Tibial artery (tissue), 4 donors: ENCODE data around the gene NTN1.

ENCODE experiments used
- DNase-seq, 2 donors: peaks; one replicate each; pipeline ENCODE4 v3.0.0-alpha.2; 2019
- H3K27ac ChIP-seq, 2 donors: fragments of 200-600 bp; sonication (generic) in 1 of 2; 1 replicate in 1 of 2; 2 replicates in 1 of 2; pipeline ENCODE4 v1.5.1; 2018 to 2019; ENCODE audit warnings: mild to moderate bottlenecking in 1 of 2
- H3K27me3 ChIP-seq, 2 donors: fragments of 200-600 bp; sonication (generic) in 1 of 2; one replicate each; pipeline versions ENCODE4 v1.5.1 to v1.6.0; 2016 to 2019
- H3K36me3 ChIP-seq, 3 donors: fragments of 200-600 bp; sonication (generic) in 2 of 3; one replicate each; pipeline ENCODE4 v1.5.1; 2016 to 2019; ENCODE audit warnings: mild to moderate bottlenecking in 2 of 3
- H3K4me1 ChIP-seq, 4 donors: fragments of 200-600 bp; sonication (generic) in 2 of 4; 1 replicate in 3 of 4; 2 replicates in 1 of 4; pipeline ENCODE4 v1.5.1; 2016 to 2019
- H3K4me3 ChIP-seq, 2 donors: fragments of 200-600 bp; sonication (generic) in 1 of 2; 1 replicate in 1 of 2; 2 replicates in 1 of 2; pipeline ENCODE4 v1.5.1; 2018 to 2019; ENCODE audit warnings: mild to moderate bottlenecking in 2 of 2
- H3K9me3 ChIP-seq, 3 donors: fragments of 200-600 bp; sonication (generic) in 1 of 3; one replicate each; pipeline ENCODE4 v1.5.1; 2016 to 2019
- intact Hi-C: fragments of 100-400 bp; cut with DNase I; formaldehyde crosslinking; loops from one replicate; pipeline ENCODE4 v1.15.0; 2023; ENCODE audit warnings: low total_unique reads
- TF ChIP-seq, protein P1 (sequence below), 2 experiments: fragments of 200-600 bp in 1 of 2; fragments of 450-650 bp in 1 of 2; IDR thresholded peaks; one replicate each; pipeline ENCODE4 v1.5.1; 2017 to 2019; ENCODE audit warnings: antibody characterized with exemption in 2 of 2, mild to moderate bottlenecking in 1 of 2, moderate library complexity in 1 of 2

Gene NTN1

DNA sequence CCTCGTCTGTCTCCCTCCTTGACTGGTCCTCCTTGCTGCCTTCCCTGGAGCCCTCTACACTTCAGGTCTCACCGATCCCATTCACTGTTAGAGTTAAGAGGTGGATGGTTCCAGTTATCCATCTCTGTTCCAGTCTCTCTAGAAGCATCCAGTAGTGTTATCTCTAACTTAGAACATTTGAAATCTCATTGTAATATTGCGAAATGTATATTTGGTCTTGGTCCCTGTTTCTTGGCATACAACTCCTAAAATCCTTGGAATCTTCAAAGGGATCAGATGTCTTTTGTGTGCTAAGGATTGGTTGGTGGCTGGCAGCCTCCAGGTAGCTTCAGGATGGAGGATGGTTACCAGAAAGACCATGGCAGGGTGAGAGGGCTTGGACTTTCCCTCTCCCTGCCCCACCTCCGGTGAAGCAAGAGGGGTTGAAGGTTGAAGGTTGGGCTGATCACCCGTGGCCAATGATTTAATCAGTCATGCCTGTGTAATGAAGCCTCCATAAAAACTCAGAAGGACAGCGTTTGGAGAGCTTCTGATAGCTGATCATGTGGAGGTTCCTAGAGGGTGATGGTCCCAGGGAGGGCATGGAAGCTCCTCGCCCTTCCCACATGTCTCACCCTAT, 59.1 kb downstream of the NTN1 start:
- Histone ChIP-seq H3K27ac (no peak overlapping the region), H3K4me3 (no peak overlapping the region), H3K9me3 (no peaks in the 10 kb centered on the region), H3K27me3 (no peaks in the 10 kb centered on the region), H3K36me3 (no peaks in the 10 kb centered on the region), H3K4me1 (peaks cover 0 to 26% (median 0%) of the 10 kb centered on the region in 4 donors)
- TF ChIP-seq, protein P1, sequence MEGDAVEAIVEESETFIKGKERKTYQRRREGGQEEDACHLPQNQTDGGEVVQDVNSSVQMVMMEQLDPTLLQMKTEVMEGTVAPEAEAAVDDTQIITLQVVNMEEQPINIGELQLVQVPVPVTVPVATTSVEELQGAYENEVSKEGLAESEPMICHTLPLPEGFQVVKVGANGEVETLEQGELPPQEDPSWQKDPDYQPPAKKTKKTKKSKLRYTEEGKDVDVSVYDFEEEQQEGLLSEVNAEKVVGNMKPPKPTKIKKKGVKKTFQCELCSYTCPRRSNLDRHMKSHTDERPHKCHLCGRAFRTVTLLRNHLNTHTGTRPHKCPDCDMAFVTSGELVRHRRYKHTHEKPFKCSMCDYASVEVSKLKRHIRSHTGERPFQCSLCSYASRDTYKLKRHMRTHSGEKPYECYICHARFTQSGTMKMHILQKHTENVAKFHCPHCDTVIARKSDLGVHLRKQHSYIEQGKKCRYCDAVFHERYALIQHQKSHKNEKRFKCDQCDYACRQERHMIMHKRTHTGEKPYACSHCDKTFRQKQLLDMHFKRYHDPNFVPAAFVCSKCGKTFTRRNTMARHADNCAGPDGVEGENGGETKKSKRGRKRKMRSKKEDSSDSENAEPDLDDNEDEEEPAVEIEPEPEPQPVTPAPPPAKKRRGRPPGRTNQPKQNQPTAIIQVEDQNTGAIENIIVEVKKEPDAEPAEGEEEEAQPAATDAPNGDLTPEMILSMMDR (IDR thresholded peaks at IDR 0.05): no peak
- peak in 1 of 2 donors; percentile 3 for DNase-seq
- intact Hi-C loops: no loop called here

DNA sequence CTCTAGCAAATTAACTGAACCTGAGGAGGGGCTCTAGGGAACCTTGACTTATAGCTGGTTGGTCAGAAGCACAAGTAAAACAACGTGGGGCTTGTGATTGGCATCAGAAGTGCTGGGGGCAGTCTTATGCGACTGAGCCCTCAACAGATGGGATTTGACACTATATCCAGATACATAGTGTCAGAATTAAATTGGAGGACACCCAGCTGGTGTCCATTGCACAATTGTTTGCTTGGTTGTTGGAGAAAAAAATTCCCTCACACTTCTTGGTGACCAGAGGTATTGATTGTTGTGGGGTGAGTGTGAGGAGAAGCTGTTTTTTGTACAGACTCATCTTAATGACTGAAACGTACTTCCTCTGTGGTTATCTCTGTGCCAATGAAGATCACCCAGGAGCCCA, 59.7 kb downstream of the NTN1 start:
- Histone ChIP-seq H3K4me3 (no peak overlapping the region), H3K27me3 (no peaks in the 10 kb centered on the region), H3K9me3 (no peaks in the 10 kb centered on the region), H3K27ac (no peak overlapping the region), H3K36me3 (no peaks in the 10 kb centered on the region), H3K4me1 (peaks cover 0 to 26% (median 0%) of the 10 kb centered on the region in 4 donors)
- no peak for DNase-seq
- intact Hi-C loops: no loop called here
- TF ChIP-seq, protein P1 (IDR thresholded peaks at IDR 0.05): no peak

DNA sequence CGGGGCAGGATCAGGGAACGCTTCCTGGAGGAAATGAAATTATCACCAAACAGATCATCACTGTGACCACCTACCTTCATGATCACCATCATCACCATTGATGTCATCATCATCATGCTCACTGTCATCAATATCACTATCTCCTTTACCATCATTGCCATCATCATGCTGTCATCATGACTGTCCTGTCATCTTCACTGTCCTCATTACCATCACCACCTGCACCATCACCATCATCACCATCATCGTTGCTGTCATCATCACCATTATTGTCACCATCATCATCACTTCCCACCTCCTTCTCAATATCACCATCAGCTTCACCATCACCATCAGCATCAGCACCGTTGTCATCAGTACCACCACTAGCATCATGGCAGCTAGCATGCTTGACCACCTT, 65.3 kb downstream of the NTN1 start:
- H3K4me1 ChIP-seq: peaks cover 0 to 23% (median 15%) of the 10 kb centered on the region in 4 donors
- no peak overlapping the region for H3K4me3 ChIP-seq
- H3K9me3 ChIP-seq: no peaks in the 10 kb centered on the region
- intact Hi-C loops: no loop called here
- H3K36me3 ChIP-seq: no peaks in the 10 kb centered on the region
- TF ChIP-seq, protein P1 (IDR thresholded peaks at IDR 0.05): no peak
- DNase-seq: no peak
- no peaks in the 10 kb centered on the region for H3K27me3 ChIP-seq
- H3K27ac ChIP-seq: no peak overlapping the region

DNA sequence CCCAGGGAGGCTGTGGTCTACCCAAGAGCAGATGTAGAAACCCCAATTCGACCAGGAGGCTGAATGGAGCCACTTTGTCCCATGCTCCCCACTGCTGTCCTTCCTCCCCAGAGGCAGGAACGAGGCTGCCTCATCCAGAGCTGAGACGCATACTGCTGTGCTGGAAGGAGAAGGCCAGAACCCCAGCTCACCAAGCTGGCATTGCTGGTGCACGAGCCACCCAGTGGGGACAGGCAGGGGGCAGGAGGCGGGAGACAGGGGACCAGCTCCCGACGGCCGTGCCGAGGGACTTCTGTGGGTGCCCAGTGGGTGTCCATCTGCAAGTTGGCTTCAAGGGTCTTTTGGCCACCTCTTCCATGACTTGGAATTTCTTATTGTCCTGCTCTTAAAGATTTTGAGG, 66.6 kb downstream of the NTN1 start:
- TF ChIP-seq, protein P1 (IDR thresholded peaks at IDR 0.05): no peak
- intact Hi-C loops: no loop called here
- H3K27ac ChIP-seq: peak overlapping the region in 1 of 2 donors; percentile 83
- peaks cover 0 to 28% (median 18%) of the 10 kb centered on the region in 4 donors for H3K4me1 ChIP-seq
- no peak overlapping the region for H3K4me3 ChIP-seq
- DNase-seq: peak in 1 of 2 donors; percentile 58
- H3K9me3 ChIP-seq: no peaks in the 10 kb centered on the region
- H3K27me3 ChIP-seq: no peaks in the 10 kb centered on the region
- H3K36me3 ChIP-seq: no peaks in the 10 kb centered on the region

DNA sequence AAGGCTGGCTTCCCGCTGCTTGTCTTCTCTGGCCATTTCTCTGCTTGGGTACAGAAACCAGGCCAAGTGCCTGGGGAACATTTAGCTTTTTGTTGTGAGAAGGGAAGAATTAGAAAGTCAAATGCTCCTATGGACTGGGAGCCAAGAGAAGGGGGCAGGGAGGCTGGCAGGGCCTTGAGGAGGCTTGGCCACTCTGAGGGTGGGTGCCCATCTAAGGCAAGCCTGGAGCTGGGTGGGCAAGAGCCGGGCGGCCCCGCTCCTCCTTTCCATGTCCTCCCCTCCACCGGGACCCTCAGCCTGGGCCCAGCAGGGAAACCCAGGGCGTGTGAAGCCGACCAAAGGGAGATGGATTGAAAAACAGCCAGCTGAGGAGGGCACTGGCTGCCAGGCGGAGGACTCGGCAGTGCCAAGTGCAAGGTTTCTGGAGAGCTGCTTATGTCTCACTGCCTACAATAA, 69.4 kb downstream of the NTN1 start:
- DNase-seq: peak; percentile 51 to 91
- peak overlapping the region in 1 of 2 donors; percentile 24 for H3K4me3 ChIP-seq
- TF ChIP-seq, protein P1 (IDR thresholded peaks at IDR 0.05): no peak
- no peaks in the 10 kb centered on the region for H3K27me3 ChIP-seq
- intact Hi-C loops: no loop called here
- H3K36me3 ChIP-seq: no peaks in the 10 kb centered on the region
- H3K9me3 ChIP-seq: no peaks in the 10 kb centered on the region
- H3K27ac ChIP-seq: peak overlapping the region; percentile 76 to 83
- H3K4me1 ChIP-seq: peaks cover 0 to 45% (median 23%) of the 10 kb centered on the region in 4 donors
